Neutrophil (primary cell): ENCODE measurements around the gene NTNG1.

Experiments used
- H3K27ac ChIP-seq: fragments of 200-600 bp; sonication (generic); 2 replicates; pipeline ENCODE4 v1.5.1; 2016; ENCODE audit warnings: mild to moderate bottlenecking, moderate library complexity
- H3K27me3 ChIP-seq: fragments of 200-600 bp; sonication (generic); 2 replicates; pipeline ENCODE4 v1.6.0; 2016; ENCODE audit warnings: mild to moderate bottlenecking
- H3K36me3 ChIP-seq: fragments of 200-600 bp; sonication (generic); 2 replicates; pipeline ENCODE4 v1.5.1; 2017
- H3K4me1 ChIP-seq, 2 experiments: fragments of 200-600 bp in 1 of 2; sonication (generic) in 1 of 2; 1 replicate in 1 of 2; 2 replicates in 1 of 2; pipeline versions ENCODE4 v1.5.1 to v1.6.1; 2013 to 2016; ENCODE audit warnings: low read depth in 1 of 2, low read length in 1 of 2, mild to moderate bottlenecking in 1 of 2, moderate library complexity in 1 of 2; ENCODE audit not compliant: control insufficient read depth in 1 of 2, insufficient read depth in 1 of 2
- H3K4me3 ChIP-seq, 2 experiments: fragments of 200-600 bp in 1 of 2; sonication (generic) in 1 of 2; 1 replicate in 1 of 2; 2 replicates in 1 of 2; pipeline ENCODE4 v1.5.1; 2013 to 2016; ENCODE audit warnings: low read depth in 1 of 2, low read length in 1 of 2, mild to moderate bottlenecking in 1 of 2, moderate library complexity in 1 of 2
- H3K9me3 ChIP-seq: fragments of 200-600 bp; sonication (generic); 2 replicates; pipeline ENCODE4 v1.5.1; 2016
- CTCF ChIP-seq: fragments of 200-600 bp; sonication (generic); IDR thresholded peaks from 2 replicates; pipeline ENCODE4 v1.5.1; 2016; ENCODE audit warnings: antibody characterized with exemption

NTNG1 gene

GRCh38 chr1:107496002-107496401, 355.2 kb downstream of the NTNG1 start:
- Histone ChIP-seq H3K27me3 (no peaks in the 10 kb centered on the region), H3K9me3 (no peaks in the 10 kb centered on the region), H3K27ac (no peak overlapping the region), H3K4me1 (no peaks in the 10 kb centered on the region), H3K4me3 (no peak overlapping the region), H3K36me3 (no peaks in the 10 kb centered on the region)
- TF ChIP-seq CTCF: no peak

- no peaks in the 10 kb centered on the region for H3K36me3 ChIP-seq
- H3K4me1 ChIP-seq: no peaks in the 10 kb centered on the region
- TF ChIP-seq CTCF: no peak
- no peak overlapping the region for H3K27ac ChIP-seq
- H3K4me3 ChIP-seq: no peak overlapping the region
- H3K9me3 ChIP-seq: no peaks in the 10 kb centered on the region
- no peaks in the 10 kb centered on the region for H3K27me3 ChIP-seq
Measured at GRCh38 chr1:107499139-107499744, 358.4 kb downstream of the NTNG1 start.

- H3K9me3 ChIP-seq: no peaks in the 10 kb centered on the region
- no peaks in the 10 kb centered on the region for H3K27me3 ChIP-seq
- no peak for TF ChIP-seq CTCF
- H3K4me3 ChIP-seq: no peak overlapping the region
- no peak overlapping the region for H3K27ac ChIP-seq
- no peaks in the 10 kb centered on the region for H3K4me1 ChIP-seq
- no peaks in the 10 kb centered on the region for H3K36me3 ChIP-seq
Measured at GRCh38 chr1:107501081-107501605, 360.3 kb downstream of the NTNG1 start.

- no peaks in the 10 kb centered on the region for H3K9me3 ChIP-seq
- H3K27ac ChIP-seq: no peak overlapping the region
- H3K4me1 ChIP-seq: no peaks in the 10 kb centered on the region
- no peak for TF ChIP-seq CTCF
- H3K4me3 ChIP-seq: no peak overlapping the region
- H3K36me3 ChIP-seq: no peaks in the 10 kb centered on the region
- H3K27me3 ChIP-seq: no peaks in the 10 kb centered on the region
Measured at GRCh38 chr1:107510347-107510746, 369.5 kb downstream of the NTNG1 start.

- no peaks in the 10 kb centered on the region for H3K27me3 ChIP-seq
- H3K9me3 ChIP-seq: no peaks in the 10 kb centered on the region
- no peak overlapping the region for H3K27ac ChIP-seq
- no peaks in the 10 kb centered on the region for H3K4me1 ChIP-seq
- TF ChIP-seq CTCF: no peak
- no peak overlapping the region for H3K4me3 ChIP-seq
- H3K36me3 ChIP-seq: no peaks in the 10 kb centered on the region
Measured at GRCh38 chr1:107512836-107513235, 372.0 kb downstream of the NTNG1 start.
